ENCODE measurements around the gene ELF2.

DNA sequence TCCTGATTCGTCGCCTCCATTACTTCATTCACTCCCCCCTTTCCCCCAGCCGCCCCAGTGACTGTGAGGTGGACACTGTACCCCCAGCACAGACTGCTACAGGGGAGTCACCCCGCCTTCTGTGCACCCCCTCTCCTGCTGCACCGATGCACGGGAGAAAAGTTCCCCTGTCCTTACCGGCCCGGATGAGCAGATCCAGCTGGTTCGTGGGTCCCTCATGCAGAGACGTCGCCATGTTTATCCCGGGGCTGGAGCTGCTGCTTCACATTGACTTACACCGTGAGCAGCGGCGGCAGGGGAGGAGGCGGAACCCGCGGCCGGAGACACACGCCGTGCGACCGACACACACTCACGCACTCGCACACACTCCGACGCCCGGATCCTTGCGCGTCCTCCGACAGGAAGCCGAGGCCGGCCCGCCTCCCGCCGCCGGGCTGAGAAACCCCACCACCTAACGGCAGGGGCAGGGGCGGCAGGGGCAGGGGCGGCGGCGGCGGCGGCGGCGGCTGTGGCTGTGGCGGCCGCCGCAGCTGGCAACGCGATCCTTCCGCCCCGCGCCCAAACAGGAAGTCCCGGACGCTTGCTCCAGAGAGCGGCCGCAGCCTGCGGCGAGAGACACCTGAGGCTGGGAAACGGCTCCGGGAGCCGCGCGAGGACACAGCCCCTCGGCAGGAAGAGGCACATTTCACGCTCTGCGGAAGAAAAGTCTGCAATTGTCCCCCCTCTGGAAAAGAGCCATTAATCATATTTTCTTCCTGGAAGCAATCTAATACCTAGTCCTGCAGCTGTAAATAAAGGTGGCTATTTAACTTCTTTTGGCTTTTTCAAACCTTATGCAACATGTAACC is 92.8 kb downstream of the ELF2 start:
- TF ChIP-seq, protein P1, sequence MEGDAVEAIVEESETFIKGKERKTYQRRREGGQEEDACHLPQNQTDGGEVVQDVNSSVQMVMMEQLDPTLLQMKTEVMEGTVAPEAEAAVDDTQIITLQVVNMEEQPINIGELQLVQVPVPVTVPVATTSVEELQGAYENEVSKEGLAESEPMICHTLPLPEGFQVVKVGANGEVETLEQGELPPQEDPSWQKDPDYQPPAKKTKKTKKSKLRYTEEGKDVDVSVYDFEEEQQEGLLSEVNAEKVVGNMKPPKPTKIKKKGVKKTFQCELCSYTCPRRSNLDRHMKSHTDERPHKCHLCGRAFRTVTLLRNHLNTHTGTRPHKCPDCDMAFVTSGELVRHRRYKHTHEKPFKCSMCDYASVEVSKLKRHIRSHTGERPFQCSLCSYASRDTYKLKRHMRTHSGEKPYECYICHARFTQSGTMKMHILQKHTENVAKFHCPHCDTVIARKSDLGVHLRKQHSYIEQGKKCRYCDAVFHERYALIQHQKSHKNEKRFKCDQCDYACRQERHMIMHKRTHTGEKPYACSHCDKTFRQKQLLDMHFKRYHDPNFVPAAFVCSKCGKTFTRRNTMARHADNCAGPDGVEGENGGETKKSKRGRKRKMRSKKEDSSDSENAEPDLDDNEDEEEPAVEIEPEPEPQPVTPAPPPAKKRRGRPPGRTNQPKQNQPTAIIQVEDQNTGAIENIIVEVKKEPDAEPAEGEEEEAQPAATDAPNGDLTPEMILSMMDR (IDR thresholded peaks at IDR 0.05), result peak in 4 of 6 experiments; percentile 14 to 43 (median 36)
- peak in 1 of 2 donors; percentile 79 for TF ChIP-seq POLR2A (IDR thresholded peaks at IDR 0.05)

All from thyroid gland (tissue), 4 donors.